ENCODE measurements around the gene HK1.
A peak's percentile ranks its signal among the peaks of the same experiment; 100 is the strongest.

Gene HK1

DNA sequence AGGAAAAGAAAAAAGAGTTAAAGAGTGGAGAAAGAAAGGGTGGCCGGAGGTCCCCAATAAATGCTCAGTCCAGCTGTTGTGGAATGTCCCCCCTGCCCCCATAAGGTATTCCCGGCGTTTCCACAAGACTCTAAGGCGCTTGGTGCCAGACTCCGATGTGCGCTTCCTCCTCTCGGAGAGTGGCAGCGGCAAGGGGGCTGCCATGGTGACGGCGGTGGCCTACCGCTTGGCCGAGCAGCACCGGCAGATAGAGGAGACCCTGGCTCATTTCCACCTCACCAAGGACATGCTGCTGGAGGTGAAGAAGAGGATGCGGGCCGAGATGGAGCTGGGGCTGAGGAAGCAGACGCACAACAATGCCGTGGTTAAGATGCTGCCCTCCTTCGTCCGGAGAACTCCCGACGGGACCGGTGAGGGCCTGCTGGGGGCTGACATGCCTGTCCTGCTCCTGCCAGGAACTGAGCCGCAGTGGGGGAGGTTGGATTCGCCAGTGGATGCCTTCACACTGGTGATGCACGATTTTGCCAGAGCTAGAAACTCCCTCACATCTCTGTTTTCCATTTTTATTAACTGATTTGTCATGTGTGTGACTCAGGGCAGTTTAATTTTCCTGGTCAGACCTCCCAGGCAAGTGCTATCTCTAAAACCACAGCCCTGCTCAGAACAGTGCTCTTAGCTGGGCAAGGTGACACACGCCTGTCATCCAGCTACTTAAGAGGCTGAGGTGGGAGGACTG is 104.3 kb downstream of the HK1 start:
- intact Hi-C loops (cut with DNase I): no loop called here
- DNase-seq: no peak

DNA sequence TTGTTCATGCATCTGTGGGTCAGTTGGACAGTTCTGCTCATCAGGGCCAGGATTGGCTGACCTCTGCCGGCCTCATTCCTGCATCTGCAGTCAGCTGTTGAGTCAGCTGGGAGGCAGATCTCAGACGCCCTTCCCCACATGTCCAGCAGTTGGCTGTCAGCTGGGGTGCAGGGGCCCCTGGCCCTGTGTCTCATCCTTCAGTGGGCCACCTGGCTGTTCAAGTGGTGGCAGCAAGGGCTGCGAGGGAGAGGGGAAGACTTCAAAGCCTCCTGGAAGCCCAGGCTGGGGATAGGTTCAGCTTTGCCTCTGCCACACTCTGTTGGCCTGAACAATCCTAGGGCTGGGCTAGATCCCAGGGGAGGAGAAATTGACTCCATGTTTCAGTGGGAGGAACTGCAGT is 105.3 kb downstream of the HK1 start:
- intact Hi-C loops (cut with DNase I): no loop called here
- DNase-seq: no peak

DNA sequence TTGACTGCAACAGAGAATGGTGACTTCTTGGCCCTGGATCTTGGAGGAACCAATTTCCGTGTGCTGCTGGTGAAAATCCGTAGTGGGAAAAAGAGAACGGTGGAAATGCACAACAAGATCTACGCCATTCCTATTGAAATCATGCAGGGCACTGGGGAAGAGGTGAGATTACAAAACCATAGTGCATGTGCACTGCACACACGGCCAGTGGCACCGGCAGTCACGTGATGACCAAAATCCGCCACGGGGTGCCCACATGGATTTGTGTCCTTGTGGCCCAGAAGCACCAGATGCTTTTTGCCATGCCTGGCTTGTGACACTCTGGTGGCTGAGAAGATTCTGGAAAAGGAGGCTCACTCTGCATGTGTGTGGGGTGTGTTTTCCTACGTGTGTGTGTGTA is 106.0 kb downstream of the HK1 start:
- DNase-seq: no peak
- intact Hi-C loops (cut with DNase I): no loop called here

DNA sequence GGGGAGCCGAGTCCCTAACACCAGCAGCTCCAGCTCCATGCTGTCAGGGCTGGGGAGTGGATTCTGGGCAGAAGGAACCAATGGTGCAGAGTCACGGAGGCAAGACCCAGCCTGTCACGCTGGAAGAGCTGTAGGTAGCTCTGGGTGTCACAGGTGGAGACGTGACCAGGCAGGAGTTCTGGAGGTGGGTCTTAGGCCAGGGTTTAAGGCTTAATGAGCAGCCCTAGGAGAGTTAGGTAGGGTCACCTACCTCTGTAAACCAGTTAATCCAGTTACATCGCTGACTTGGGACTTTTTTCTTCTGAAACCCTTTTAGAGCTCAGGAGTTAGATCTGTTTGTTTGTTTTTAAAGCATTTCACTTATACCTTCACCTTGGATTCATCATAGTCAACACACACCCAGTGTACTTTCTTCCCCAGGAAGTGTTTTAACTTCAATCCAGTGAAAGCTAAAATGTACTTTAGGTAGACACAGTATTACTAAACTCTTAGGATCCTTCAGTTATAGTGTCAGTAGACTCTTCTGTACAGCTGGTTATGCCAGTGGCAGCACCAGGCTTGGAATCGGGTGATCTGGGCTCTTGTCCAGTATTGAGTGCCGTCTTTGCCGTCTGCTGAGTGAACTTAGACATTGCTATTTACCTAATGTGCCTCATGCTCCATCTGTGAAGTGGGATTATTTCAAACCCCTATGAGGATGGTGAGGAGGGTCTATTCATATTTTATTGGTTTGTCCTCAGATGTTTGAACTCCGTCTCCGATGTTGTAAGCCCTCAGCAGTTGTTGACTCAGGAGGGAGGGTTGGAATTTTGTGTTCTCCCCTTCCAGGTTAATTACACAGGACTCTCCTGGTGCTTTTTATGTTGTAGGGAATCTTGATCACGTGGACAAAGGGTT is 107.4 kb downstream of the HK1 start:
- intact Hi-C loops (cut with DNase I): no loop called here

DNA sequence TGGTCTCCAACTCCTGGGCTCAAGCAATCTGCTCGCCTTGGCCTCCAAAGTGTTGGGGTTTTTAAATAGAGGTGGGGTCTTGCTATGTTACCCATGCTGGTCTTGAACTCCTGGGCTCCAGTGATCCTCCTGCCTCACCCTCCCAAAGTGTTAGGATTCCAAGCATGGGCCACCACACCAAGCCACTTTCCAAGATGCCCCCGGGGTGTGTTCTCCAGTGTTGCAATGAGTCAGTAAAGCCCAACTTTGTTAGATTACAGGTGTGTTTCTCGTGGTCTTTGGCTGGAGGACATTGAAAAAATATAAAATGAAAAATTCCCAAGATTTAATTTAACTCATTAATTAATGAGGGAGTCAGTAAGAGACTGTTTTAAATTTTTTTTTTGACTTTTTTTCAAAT is 109.2 kb downstream of the HK1 start:
- intact Hi-C loops (cut with DNase I): no loop called here
- no peak for DNase-seq

More for the DNA sequence above, 107.4 kb downstream of the HK1 start:
- no peak for DNase-seq

GRCh38 chr10:69388488-69388887 is 110.2 kb downstream of the HK1 start:
- intact Hi-C loops (cut with DNase I): no loop called here
- no peak for DNase-seq

DNA sequence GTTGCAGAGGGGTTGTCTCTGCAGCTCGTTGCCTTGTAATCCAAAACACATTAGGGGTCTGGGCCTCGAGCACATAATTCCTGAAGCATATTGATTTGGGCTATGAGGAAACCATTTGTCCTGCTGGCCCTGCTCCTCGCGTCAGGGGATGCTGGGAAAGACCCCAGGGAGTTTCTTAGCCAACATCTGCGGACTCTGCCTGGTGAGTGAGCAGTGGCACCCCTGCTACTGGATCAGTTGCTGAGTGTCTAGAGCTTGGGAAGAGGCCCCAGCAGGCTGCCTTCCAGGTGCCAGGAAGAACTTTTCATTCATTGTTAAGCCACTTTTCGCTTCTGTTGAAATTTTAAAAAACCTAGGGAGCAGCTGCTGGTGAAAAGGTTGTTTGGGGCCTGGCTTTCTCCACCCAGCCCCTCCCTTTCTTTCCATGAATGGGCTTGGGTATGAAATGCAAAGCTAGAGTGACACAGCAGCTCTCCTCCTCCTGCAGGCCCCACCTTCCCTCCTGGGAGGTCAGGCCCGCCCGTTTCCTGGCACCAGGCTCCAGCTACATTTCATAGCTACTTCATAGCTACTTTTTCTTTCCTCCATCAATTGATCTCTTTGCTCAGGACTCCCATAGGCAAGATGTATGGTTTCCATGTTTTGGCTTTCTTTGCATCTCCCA is 111.7 kb downstream of the HK1 start:
- no peak for DNase-seq
- intact Hi-C loops (cut with DNase I): loop anchor here (5.0 kb wide), 1 partner anchor 148 kb away; no protein-coding TSS in a partner anchor

DNA sequence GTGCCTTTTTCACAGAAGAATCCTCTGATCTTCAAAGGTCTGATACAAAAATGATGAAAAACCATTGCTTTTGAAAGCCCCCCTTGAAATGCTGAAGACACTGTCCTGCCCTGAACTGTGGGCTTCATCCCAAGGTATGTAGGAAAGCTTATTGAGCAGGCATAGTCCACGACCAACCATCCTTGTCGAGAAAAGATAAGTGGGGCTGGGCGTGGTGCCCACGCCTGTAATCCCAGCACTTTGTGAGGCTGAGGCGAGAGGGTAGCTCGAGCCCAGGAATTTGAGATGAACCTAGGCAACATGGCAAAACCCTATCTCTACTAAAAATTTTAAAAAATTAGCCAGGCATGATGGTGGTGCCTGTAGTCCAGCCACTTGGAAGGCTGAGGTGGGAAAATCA is 112.9 kb downstream of the HK1 start:
- intact Hi-C loops (cut with DNase I): loop anchor here (5.0 kb wide), 1 partner anchor 149 kb away; no protein-coding TSS in a partner anchor
- DNase-seq: no peak

GRCh38 chr10:69392481-69393000 is 114.2 kb downstream of the HK1 start:
- intact Hi-C loops (cut with DNase I): loop anchor here (5.0 kb wide), 1 partner anchor 150 kb away; no protein-coding TSS in a partner anchor
- peak; percentile 68 to 91 (median 83) for DNase-seq

DNA sequence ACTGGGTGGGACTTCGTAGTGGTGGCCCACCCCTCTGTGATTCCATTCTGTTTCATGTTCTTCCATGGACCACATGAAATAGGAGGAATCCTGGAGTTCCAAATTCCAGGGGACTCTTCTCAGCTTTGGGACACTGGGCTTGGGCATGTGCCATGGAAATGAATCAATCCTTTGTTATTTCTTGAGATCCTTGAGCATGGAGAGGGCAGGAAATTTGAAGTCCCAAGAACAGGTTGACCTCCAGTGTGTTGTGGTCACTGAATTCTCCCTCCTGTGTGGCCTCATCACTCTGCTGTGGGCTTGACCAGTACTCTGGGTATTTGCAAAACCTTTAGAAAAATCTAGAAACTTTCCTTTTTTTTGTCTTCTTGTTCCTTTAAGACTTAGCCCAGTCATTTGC is 115.7 kb downstream of the HK1 start:
- no peak for DNase-seq
- intact Hi-C loops (cut with DNase I): loop anchor here (5.0 kb wide), 1 partner anchor 152 kb away; no protein-coding TSS in a partner anchor

GRCh38 chr10:69397972-69398371 is 119.7 kb downstream of the HK1 start:
- DNase-seq: no peak

DNA sequence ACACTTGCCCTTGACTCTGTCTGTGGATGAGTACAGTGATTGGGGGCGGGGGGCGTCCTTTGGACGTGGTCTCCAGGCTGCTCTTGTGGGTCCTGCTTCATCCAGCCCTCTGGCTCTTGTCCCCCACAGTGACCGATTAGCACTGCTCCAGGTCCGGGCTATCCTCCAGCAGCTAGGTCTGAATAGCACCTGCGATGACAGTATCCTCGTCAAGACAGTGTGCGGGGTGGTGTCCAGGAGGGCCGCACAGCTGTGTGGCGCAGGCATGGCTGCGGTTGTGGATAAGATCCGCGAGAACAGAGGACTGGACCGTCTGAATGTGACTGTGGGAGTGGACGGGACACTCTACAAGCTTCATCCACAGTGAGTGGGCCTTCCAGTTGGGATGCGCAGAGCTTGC is 120.2 kb downstream of the HK1 start:
- intact Hi-C loops (cut with DNase I): no loop called here
- DNase-seq: no peak

More at GRCh38 chr10:69397972-69398371, 119.7 kb downstream of the HK1 start:
- intact Hi-C loops (cut with DNase I): no loop called here

GRCh38 chr10:69400936-69401335 is 122.6 kb downstream of the HK1 start:
- DNase-seq: peak in 4 of 42 donors; percentile 32 to 54 (median 48)
- intact Hi-C loops (cut with DNase I): no loop called here

DNA sequence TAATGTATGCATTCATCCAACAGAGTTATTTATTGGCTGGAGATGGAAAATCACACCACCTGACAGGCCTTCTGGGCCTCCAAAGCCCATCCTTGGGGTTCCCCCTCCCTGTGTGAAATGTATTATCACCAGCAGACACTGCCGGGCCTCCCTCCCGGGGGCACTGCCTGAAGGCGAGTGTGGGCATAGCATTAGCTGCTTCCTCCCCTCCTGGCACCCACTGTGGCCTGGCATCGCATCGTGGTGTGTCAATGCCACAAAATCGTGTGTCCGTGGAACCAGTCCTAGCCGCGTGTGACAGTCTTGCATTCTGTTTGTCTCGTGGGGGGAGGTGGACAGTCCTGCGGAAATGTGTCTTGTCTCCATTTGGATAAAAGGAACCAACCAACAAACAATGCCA is 123.1 kb downstream of the HK1 start:
- DNase-seq: no peak
- intact Hi-C loops (cut with DNase I): no loop called here

DNA sequence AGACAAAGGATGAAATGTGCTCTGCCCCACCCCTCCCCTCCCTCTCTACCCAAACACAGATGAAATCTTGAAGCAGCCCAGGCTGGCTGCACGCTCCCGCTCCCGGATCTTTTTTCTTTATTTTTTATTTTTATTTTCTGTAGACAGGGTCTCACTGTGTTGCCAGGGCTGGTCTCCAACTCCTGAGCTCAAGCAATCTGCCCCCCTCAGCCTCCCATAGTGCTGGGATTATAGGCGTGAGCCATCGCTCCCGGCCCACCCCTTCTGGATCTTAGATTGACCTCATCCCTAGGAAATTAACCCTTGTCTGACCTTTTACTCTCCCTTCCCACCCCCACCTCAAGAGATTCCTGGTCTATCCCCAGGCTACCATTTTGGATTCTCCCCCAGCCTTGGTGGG is 124.1 kb downstream of the HK1 start:
- DNase-seq: no peak
- intact Hi-C loops (cut with DNase I): no loop called here

- intact Hi-C loops (cut with DNase I): no loop called here
- no peak for DNase-seq
These were observed 124.8 kb downstream of the HK1 start for GRCh38 chr10:69403066-69403465.

DNA sequence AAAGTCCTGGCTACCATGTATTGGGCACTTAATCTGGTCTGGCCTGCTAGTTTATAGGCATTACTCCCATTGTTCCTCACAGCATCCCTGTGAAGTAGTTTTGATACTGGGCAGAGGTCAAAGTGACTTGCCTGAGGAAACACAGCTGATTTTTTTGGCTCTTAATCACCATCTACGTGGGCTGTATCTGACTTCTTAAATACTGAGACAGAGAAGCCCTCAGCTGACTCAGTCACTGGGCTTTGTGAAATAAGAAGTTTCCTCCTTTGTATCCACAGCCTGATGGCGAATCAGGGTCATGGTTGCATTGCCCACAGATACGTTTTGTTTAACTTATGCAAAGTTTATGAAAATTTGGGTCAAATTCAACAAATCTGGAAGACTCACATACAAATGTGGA is 125.2 kb downstream of the HK1 start:
- intact Hi-C loops (cut with DNase I): no loop called here
- DNase-seq: no peak

DNA sequence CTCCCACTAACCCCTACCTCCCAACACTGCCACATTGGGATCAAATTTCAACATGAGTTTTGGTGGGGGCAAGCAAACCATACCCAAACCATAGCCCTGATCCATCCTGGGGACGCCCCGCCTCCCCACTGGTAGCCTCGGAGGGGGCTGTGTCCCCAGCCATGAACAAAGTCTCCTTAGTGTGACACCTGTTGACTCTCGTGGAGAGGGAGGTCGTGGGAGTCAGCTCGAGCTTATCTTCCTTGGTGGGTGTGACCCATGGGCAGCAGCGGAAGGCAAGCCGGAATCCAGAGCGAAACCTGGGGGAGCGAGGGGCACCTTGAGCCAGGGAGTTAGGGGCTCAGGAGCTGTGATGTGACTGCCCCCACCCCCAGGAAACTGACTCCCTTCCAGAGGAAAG is 126.5 kb downstream of the HK1 start:
- DNase-seq: no peak
- intact Hi-C loops (cut with DNase I): no loop called here

DNA sequence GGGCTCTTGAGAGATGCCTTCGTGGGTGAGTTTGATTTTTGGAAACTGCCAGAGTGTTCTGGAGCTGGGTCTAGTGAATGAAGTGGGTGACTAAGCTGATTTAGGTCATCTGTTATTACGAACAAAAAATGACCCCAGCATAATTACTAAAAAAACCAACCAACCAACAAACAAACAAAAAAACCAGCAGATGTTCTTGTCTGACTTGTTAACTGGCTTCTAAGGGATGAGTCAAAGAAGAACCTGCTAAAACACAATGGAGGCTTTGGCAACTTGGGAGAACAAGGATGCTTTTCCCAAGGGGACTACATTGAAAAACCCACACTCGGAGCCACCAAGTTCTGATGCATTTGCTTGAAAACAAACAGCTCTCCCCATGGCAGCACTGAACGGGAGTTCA is 126.9 kb downstream of the HK1 start:
- intact Hi-C loops (cut with DNase I): no loop called here
- no peak for DNase-seq
